ENCODE data around the gene DPP6.
"Not testable (repeated sequence)": the region's sequence is repeated elsewhere in the genome, so short reads cannot be mapped to it uniquely, and the experiment has no call there.

DNA sequence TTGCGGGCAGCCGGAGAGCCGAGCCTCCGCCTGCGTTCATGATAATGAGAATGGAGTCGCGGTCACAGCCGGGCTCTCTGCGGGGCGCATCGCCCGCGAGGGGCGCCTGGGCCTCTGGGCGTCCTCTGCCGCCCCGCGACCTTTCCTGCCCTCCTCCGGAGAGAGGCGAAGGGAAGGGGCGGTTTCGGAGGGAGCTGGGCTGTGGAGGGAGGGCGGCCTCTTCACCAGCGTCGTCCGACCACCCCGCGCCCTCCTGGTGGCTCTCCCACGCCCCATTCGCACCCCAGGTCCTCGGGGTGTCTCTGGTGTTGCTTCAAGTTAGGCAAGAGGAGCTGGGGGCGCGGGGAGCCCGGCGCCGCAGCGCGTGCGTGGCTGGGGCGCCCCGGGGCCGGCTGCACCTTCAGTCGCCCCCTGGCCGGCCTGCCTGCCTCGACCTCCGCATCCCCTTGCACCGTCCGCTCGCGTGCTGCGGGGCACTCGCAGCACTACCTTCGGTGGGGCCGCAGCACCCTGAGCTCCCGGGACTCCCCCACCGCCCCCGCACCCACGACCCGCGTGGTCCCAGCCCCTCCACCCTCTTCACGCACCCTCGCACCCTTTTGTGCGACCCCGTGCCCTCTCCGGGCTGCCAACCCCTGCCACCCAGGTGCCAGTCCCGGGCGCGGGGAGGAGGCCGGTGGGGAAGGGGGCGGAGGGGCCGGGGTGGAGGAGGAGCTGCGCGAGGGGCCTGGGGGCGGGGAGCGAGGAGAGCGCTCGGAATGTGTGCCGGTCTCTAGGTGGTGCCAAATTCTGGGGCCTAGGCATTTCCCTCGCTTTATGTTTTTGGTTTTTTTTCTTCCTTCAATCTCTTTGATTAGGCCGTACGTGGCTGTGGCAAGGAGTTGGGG lies at the start of gene DPP6:
- TF ChIP-seq POLR2A (IDR thresholded peaks at IDR 0.05; ENCODE audit: low read length); GATA1 (IDR thresholded peaks at IDR 0.05; ENCODE audit: low read depth, low read length): not testable (repeated sequence)
